Raji (cell line): ENCODE data around the gene NEU2.

Experiments
- POLR2A ChIP-seq: IDR thresholded peaks from 2 replicates; pipeline ENCODE4 v1.6.1; 2011; ENCODE audit warnings: low read depth, low read length, control low read depth; ENCODE audit not compliant: insufficient read depth

Gene NEU2

DNA sequence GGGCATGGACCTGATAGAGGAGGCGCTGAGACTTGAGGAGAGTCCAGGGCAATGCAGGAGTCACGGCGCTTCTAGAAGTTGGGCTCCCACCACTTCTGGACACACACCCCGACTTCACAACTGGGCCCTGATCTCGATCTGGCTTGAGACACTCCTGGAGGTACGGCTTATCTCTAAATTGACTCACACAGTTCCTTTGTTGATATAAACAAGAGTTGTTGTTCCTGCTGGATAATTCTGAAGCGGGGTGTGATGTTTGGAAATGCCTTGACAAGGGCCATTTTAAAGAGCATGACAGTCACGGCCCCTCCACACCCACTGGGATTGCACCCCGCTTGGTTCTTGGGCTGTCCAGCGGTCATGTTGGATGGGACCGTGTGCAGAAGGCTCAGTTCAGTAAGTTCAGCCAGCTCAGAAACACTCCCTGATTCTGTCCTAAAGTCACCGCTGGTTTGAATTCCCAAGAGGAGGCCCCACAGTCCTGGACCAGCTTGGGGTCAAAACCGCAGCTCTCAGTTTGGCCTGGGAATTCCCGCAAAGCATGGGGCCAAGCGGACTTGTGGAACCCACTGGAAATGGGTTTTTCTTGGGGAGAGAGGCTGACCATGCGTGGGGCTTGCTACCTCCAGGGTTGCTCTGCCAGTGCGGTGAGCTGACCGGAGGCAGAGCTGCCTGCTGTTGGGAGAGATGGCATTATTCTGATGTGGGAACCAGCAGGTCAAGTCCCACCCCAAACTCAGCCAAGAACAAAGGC, 9.3 kb upstream of the NEU2 start:
- TF ChIP-seq POLR2A: no peak

DNA sequence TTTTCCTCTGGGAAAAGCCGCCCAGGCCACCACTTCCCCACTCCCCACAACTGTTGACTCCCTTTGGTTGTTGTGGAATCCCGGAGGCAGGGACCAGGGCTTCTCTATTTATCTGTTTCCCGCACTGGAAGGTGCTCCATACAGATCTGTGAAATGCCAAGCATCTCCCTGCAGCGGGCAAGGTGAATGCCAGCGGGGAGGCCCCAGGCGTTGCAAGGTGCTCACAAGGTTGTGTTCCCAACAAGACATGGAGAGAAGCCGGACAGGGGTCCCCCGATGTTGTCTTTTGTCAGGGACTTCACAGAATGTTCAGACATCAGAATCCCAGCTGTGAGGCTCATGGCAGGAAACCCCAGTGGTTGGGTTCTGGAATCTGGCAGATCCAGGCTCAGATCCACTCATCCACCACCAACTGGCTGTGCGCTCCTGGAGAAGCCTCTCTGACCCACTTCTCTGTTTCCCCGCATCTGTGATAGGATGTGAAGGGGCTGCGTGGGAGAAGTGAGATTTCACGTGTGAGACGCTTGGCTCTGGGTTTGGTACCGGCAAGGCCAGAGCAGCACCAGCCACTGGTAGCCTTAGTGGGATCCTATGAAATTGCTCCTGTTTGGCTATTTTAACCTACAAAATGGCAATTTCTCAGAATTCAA, 8.6 kb upstream of the NEU2 start:
- no peak for TF ChIP-seq POLR2A

GRCh38 chr2:233025706-233026105, 6.8 kb upstream of the NEU2 start:
- no peak for TF ChIP-seq POLR2A

DNA sequence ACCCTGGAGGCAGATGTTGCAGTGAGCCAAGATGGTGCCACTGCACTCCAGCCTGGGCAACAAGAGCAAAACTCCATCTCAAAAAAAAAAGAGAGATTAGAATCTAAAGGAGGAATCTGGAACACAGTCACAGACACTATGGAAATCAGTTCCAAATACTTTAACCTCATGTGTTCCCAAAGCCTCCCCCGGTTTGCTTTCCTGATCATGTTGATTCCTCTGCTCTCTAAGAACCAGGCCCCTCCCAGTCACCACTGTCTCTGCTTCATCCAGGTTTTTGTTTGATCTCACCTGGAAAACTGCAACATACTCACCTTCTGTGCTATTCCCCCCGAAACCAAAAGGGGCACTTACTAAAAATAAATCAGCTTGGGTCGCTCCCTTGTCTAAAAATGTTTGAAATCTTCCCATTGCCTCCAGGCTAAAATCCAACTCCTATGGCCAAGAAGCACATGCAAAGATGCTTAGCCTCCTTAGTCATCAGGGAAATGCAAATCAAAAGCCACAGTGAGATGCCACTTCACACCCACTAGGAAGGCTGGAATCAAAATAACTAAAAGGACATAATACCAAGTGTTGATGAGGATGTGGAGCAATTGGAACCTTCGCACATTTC, 6.2 kb upstream of the NEU2 start:
- no peak for TF ChIP-seq POLR2A

- no peak for TF ChIP-seq POLR2A
Measured at GRCh38 chr2:233029321-233029720, 3.2 kb upstream of the NEU2 start.

- TF ChIP-seq POLR2A: no peak
Measured at GRCh38 chr2:233031556-233032500, 644 bp upstream of the NEU2 start.

- no peak for TF ChIP-seq POLR2A
Measured at GRCh38 chr2:233033672-233034071, 1.2 kb downstream of the NEU2 start.

DNA sequence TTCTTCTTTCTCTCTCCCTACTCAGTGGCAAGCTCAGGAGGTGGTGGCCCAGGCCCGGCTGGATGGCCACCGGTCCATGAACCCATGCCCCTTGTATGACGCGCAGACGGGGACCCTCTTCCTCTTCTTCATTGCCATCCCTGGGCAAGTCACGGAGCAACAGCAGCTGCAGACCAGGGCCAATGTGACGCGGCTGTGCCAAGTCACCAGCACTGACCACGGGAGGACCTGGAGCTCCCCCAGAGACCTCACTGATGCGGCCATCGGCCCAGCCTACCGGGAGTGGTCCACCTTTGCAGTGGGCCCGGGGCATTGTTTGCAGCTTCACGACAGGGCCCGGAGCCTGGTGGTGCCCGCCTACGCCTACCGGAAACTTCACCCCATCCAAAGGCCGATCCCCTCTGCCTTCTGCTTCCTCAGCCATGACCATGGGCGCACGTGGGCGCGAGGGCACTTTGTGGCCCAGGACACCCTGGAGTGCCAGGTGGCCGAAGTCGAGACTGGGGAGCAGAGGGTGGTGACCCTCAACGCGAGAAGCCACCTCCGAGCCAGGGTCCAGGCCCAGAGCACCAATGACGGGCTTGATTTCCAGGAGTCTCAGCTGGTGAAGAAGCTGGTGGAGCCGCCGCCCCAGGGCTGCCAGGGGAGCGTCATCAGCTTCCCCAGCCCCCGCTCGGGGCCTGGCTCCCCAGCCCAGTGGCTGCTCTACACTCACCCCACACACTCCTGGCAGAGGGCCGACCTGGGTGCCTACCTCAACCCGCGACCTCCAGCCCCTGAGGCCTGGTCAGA, 1.8 kb downstream of the NEU2 start:
- TF ChIP-seq POLR2A: no peak

- TF ChIP-seq POLR2A: no peak
Measured at GRCh38 chr2:233035426-233036161, 3.1 kb downstream of the NEU2 start.

GRCh38 chr2:233036162-233036838, 3.8 kb downstream of the NEU2 start:
- TF ChIP-seq POLR2A: no peak

DNA sequence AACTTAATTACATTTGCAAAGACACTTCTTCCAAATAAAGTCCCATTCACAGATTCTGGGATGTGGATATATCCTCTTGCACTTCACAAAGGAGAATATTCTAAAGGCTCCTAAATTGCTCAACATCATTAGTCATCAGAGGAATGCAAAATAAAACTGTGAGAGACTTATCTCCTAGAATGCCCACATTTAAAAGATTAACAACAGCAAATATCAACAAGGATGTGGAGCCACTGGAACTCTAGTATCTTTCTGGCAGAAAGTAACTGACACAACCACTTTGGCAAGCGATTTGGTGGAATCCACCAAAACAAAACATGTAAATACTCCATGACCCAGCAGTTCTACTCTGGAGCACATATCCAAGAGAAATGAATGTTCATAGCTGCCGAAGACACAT, 4.6 kb downstream of the NEU2 start:
- TF ChIP-seq POLR2A: no peak

GRCh38 chr2:233039212-233039845, 6.9 kb downstream of the NEU2 start:
- TF ChIP-seq POLR2A: no peak
